Loucy (cell line): ENCODE results near the gene AP3B2.

ENCODE experiments used
- H2AFZ ChIP-seq: fragments of 200-600 bp; sonication (generic); 2 replicates; pipeline ENCODE4 v1.6.0; 2016; ENCODE audit warnings: antibody characterized with exemption, mild to moderate bottlenecking, low read length, moderate library complexity
- H3F3A ChIP-seq: fragments of 200-600 bp; 2 replicates; pipeline ENCODE4 v1.6.0; 2016; ENCODE audit warnings: antibody characterized with exemption, low read depth, mild to moderate bottlenecking
- H3K27me3 ChIP-seq: fragments of 200-600 bp; sonication (generic); 2 replicates; pipeline ENCODE4 v1.6.1; 2014; ENCODE audit warnings: low read length, mild to moderate bottlenecking; ENCODE audit not compliant: insufficient read depth, poor library complexity, severe bottlenecking
- H3K36me3 ChIP-seq: fragments of 200-600 bp; sonication (generic); 2 replicates; pipeline ENCODE4 v1.6.1; 2016; ENCODE audit warnings: low read length; ENCODE audit not compliant: insufficient read depth
- H3K4me1 ChIP-seq: fragments of 200-600 bp; sonication (generic); 2 replicates; pipeline ENCODE4 v1.5.1; 2014; ENCODE audit warnings: low read length, mild to moderate bottlenecking; ENCODE audit not compliant: insufficient read depth, poor library complexity, severe bottlenecking
- H3K4me2 ChIP-seq: fragments of 200-600 bp; sonication (generic); 2 replicates; pipeline ENCODE4 v1.6.0; 2014; ENCODE audit warnings: antibody characterized with exemption, low read length, low read depth, mild to moderate bottlenecking; ENCODE audit not compliant: poor library complexity, severe bottlenecking
- H3K4me3 ChIP-seq: fragments of 200-600 bp; sonication (generic); 2 replicates; pipeline ENCODE4 v1.5.1; 2014; ENCODE audit warnings: low read length, mild to moderate bottlenecking, mixed read lengths; ENCODE audit not compliant: poor library complexity, severe bottlenecking
- H3K79me2 ChIP-seq: fragments of 200-600 bp; sonication (generic); 2 replicates; pipeline ENCODE4 v1.6.1; 2014; ENCODE audit warnings: low read length; ENCODE audit not compliant: insufficient read depth
- H3K9ac ChIP-seq: fragments of 200-600 bp; sonication (generic); 2 replicates; pipeline ENCODE4 v1.6.0; 2014; ENCODE audit warnings: mild to moderate bottlenecking, low read depth, low read length, moderate library complexity; ENCODE audit not compliant: poor library complexity, severe bottlenecking
- H3K9me2 ChIP-seq: fragments of 200-600 bp; sonication (generic); replicated peaks from 2 replicates; pipeline ENCODE4 v1.6.1; 2016; ENCODE audit warnings: low read depth, low read length, mixed read lengths
- H3K9me3 ChIP-seq: fragments of 200-600 bp; sonication (generic); 2 replicates; pipeline ENCODE4 v1.6.1; 2014; ENCODE audit warnings: mild to moderate bottlenecking, antibody characterized with exemption, low read length, low read depth; ENCODE audit not compliant: insufficient read depth
- H4K20me1 ChIP-seq: fragments of 200-600 bp; sonication (generic); 2 replicates; pipeline ENCODE4 v1.6.0; 2014; ENCODE audit warnings: antibody characterized with exemption, low read length, mild to moderate bottlenecking; ENCODE audit not compliant: insufficient read depth, poor library complexity, severe bottlenecking
- EZH2phosphoT487 ChIP-seq: fragments of 200-600 bp; IDR thresholded peaks from 2 replicates; pipeline ENCODE4 v1.6.1; 2018; ENCODE audit warnings: antibody characterized with exemption, mild to moderate bottlenecking, moderate library complexity, borderline replicate concordance
- TF ChIP-seq, protein P1 (sequence below): fragments of 200-600 bp; sonication (generic); conservative IDR thresholded peaks from 2 replicates; pipeline ENCODE4 v1.5.1; 2014; ENCODE audit warnings: mild to moderate bottlenecking, antibody characterized with exemption, low read length

AP3B2 gene

GRCh38 chr15:82742134-82742533 lies 32.5 kb upstream of the AP3B2 start:
- Histone ChIP-seq H2AFZ (no peak overlapping the region), H3K27me3 (no peaks in the 10 kb centered on the region), H3K9me3 (no peaks in the 10 kb centered on the region), H3F3A (no peaks in the 10 kb centered on the region), H3K4me3 (no peak overlapping the region), H3K4me1 (no peaks in the 10 kb centered on the region), H3K9me2 (no peaks in the 10 kb centered on the region), H3K9ac (no peak overlapping the region), H3K36me3 (no peaks in the 10 kb centered on the region), H3K79me2 (no peaks in the 10 kb centered on the region), H4K20me1 (no peaks in the 10 kb centered on the region), H3K4me2 (no peak overlapping the region)
- TF ChIP-seq EZH2phosphoT487 = no peak
- TF ChIP-seq, protein P1, sequence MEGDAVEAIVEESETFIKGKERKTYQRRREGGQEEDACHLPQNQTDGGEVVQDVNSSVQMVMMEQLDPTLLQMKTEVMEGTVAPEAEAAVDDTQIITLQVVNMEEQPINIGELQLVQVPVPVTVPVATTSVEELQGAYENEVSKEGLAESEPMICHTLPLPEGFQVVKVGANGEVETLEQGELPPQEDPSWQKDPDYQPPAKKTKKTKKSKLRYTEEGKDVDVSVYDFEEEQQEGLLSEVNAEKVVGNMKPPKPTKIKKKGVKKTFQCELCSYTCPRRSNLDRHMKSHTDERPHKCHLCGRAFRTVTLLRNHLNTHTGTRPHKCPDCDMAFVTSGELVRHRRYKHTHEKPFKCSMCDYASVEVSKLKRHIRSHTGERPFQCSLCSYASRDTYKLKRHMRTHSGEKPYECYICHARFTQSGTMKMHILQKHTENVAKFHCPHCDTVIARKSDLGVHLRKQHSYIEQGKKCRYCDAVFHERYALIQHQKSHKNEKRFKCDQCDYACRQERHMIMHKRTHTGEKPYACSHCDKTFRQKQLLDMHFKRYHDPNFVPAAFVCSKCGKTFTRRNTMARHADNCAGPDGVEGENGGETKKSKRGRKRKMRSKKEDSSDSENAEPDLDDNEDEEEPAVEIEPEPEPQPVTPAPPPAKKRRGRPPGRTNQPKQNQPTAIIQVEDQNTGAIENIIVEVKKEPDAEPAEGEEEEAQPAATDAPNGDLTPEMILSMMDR = no peak

DNA sequence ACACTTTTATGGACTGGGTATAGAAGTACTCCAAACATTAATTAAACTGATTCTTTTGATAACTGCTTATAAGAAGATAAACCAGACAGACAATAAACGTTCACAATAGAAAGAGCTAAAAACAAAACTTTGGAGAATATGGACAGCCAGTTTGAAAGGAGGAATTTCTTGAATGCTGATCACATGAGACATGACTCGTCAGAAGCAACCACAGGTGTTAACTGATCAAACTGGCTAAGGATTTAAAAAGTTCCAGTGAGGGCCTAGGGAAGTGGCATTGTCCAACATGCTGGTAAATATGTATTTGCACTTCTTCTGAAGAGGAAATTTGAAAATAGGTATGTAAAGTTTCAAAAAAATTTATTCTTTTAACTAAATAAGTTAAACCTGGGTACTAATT lies 29.4 kb upstream of the AP3B2 start:
- Histone ChIP-seq H3F3A (no peaks in the 10 kb centered on the region), H3K27me3 (no peaks in the 10 kb centered on the region), H3K9me3 (no peaks in the 10 kb centered on the region), H3K4me3 (no peak overlapping the region), H2AFZ (no peak overlapping the region), H4K20me1 (no peaks in the 10 kb centered on the region), H3K4me2 (no peak overlapping the region), H3K4me1 (no peaks in the 10 kb centered on the region), H3K36me3 (no peaks in the 10 kb centered on the region), H3K9me2 (no peaks in the 10 kb centered on the region), H3K9ac (no peak overlapping the region), H3K79me2 (no peaks in the 10 kb centered on the region)
- TF ChIP-seq EZH2phosphoT487 = no peak
- TF ChIP-seq, protein P1 = no peak

DNA sequence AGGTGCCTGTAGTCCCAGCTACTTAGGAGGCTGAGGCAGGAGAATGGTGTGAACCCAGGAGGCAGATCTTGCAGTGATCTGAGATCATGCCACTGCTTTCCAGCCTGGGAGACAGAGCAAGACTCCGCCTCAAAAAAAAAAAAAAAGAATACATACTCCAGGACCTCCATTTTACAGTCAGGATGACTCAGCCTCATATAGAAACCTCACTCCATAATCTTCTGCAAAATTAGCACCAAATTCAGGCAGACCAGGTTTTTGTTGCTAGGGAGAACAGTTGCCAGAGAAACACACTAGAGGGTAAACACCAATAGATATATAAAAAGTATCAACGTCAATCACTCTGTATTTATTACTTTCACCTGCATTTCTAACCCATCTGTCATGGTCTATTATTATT lies 28.3 kb upstream of the AP3B2 start:
- no peaks in the 10 kb centered on the region for H3K36me3 ChIP-seq
- H3K9ac ChIP-seq = no peak overlapping the region
- no peaks in the 10 kb centered on the region for H4K20me1 ChIP-seq
- no peaks in the 10 kb centered on the region for H3F3A ChIP-seq
- no peaks in the 10 kb centered on the region for H3K27me3 ChIP-seq
- no peaks in the 10 kb centered on the region for H3K4me1 ChIP-seq
- TF ChIP-seq, protein P1 = no peak
- TF ChIP-seq EZH2phosphoT487 = no peak
- no peaks in the 10 kb centered on the region for H3K79me2 ChIP-seq
- H3K4me3 ChIP-seq = no peak overlapping the region
- H3K4me2 ChIP-seq = no peak overlapping the region
- H3K9me2 ChIP-seq = no peaks in the 10 kb centered on the region
- H2AFZ ChIP-seq = no peak overlapping the region
- no peaks in the 10 kb centered on the region for H3K9me3 ChIP-seq
